WTC11 (cell line): ENCODE measurements around the gene SNX9. TPM values are rescaled to one million over a fixed set of nuclear protein-coding genes. Genes with fewer than 3 reads are reported as not detected.
"Not testable (repeated sequence)": the region's sequence is repeated elsewhere in the genome, so short reads cannot be mapped to it uniquely, and the experiment has no call there.

Experiments used
- ATAC-seq: fragments of 200-7000 bp; cut with Tn5 transposase; 2 replicates; pipeline ENCODE4 v1.10.0; 2021; ENCODE audit warnings: mild to moderate bottlenecking, moderate library complexity
- CTCF ChIA-PET: fragments of 300-600 bp; sonication (Branson Sonifier 250); formaldehyde crosslinking; loops from one replicate; lab custom pipeline; 2021; ENCODE audit warnings: antibody characterized with exemption; lab: Charles Lee
- POLR2A ChIA-PET: fragments of 350-600 bp; sonication (Branson Sonifier 250); formaldehyde crosslinking; loops from one replicate; lab custom pipeline; 2021; ENCODE audit warnings: antibody characterized with exemption; lab: Charles Lee
- DNase-seq: peaks from one replicate; pipeline ENCODE4 v3.0.0; 2021; ENCODE audit warnings: low spot score
- H3K27ac Mint-ChIP-seq: 2 replicates; pipeline ENCODE4 v1.8.0; 2021; ENCODE audit warnings: mixed read lengths
- H3K27me3 Mint-ChIP-seq: 2 replicates; pipeline ENCODE4 v1.8.0; 2021; ENCODE audit warnings: low read depth, mild to moderate bottlenecking, moderate library complexity, mixed read lengths
- H3K36me3 Mint-ChIP-seq: 2 replicates; pipeline ENCODE4 v1.8.0; 2021; ENCODE audit warnings: mixed read lengths
- H3K4me1 Mint-ChIP-seq: 2 replicates; pipeline ENCODE4 v1.8.0; 2022; ENCODE audit warnings: mixed read lengths
- H3K4me3 Mint-ChIP-seq: 2 replicates; pipeline ENCODE4 v1.8.0; 2021; ENCODE audit warnings: mild to moderate bottlenecking, moderate library complexity, mixed read lengths
- H3K9me3 Mint-ChIP-seq: 2 replicates; pipeline ENCODE4 v1.8.0; 2021; ENCODE audit warnings: mixed read lengths
- CREB1 ChIP-seq: sonication (generic); formaldehyde crosslinking; IDR thresholded peaks from 2 replicates; pipeline ENCODE4 v1.8.0; 2023; ENCODE audit warnings: mild to moderate bottlenecking, missing genetic modification reagents
- CREM ChIP-seq: sonication (generic); formaldehyde crosslinking; IDR thresholded peaks from 2 replicates; pipeline ENCODE4 v1.8.1; 2022; ENCODE audit warnings: mild to moderate bottlenecking, missing genetic modification reagents, moderate library complexity
- FOXP1 ChIP-seq: sonication (generic); formaldehyde crosslinking; IDR thresholded peaks from 2 replicates; pipeline ENCODE4 v1.8.0; 2022; ENCODE audit warnings: missing genetic modification reagents, mild to moderate bottlenecking, moderate library complexity, borderline replicate concordance
- JUN ChIP-seq: sonication (generic); formaldehyde crosslinking; IDR thresholded peaks from 2 replicates; pipeline ENCODE4 v1.8.0; 2023; ENCODE audit warnings: mild to moderate bottlenecking, missing genetic modification reagents
- NR2C2 ChIP-seq: sonication (generic); formaldehyde crosslinking; IDR thresholded peaks from 2 replicates; pipeline ENCODE4 v1.8.0; 2022; ENCODE audit warnings: mild to moderate bottlenecking, missing genetic modification reagents
- RELA ChIP-seq: sonication (generic); formaldehyde crosslinking; IDR thresholded peaks from 2 replicates; pipeline ENCODE4 v1.8.1; 2022; ENCODE audit warnings: missing genetic modification reagents, mild to moderate bottlenecking, borderline replicate concordance
- ZBTB21 ChIP-seq: sonication (generic); formaldehyde crosslinking; IDR thresholded peaks from 2 replicates; pipeline ENCODE4 v1.8.1; 2023; ENCODE audit warnings: mild to moderate bottlenecking, missing genetic modification reagents, borderline replicate concordance
- total RNA-seq: library from RNA; stranded (reverse); gene quantifications from 3 replicates; pipeline ENCODE4 v1.2.3, GENCODE V29; 2021
- TF ChIP-seq, protein P1 (sequence below): fragments of 250-450 bp; sonication (Bioruptor Pico); IDR thresholded peaks from 2 replicates; pipeline ENCODE4 v1.8.0; 2021; ENCODE audit warnings: mild to moderate bottlenecking
- TF ChIP-seq, protein P2 (sequence below): fragments of 250-450 bp; sonication (Bioruptor Pico); IDR thresholded peaks from 2 replicates; pipeline ENCODE4 v1.9.0; 2021; ENCODE audit warnings: mild to moderate bottlenecking
- TF ChIP-seq, protein P3 (sequence below): fragments of 250-450 bp; sonication (Bioruptor Pico); IDR thresholded peaks from 2 replicates; pipeline ENCODE4 v1.9.0; 2021; ENCODE audit warnings: mild to moderate bottlenecking, borderline replicate concordance
- TF ChIP-seq, protein P4 (sequence below): sonication (generic); formaldehyde crosslinking; IDR thresholded peaks from 2 replicates; pipeline ENCODE4 v1.8.0; 2022; ENCODE audit warnings: missing genetic modification reagents
- TF ChIP-seq, protein P5 (sequence below): sonication (generic); formaldehyde crosslinking; IDR thresholded peaks from 2 replicates; pipeline ENCODE4 v1.8.1; 2023; ENCODE audit warnings: mild to moderate bottlenecking, missing genetic modification reagents, borderline replicate concordance
- TF ChIP-seq, protein P6 (sequence below): sonication (generic); formaldehyde crosslinking; IDR thresholded peaks from 2 replicates; pipeline ENCODE4 v1.8.0; 2022; ENCODE audit warnings: mild to moderate bottlenecking, missing genetic modification reagents
- TF ChIP-seq, protein P7 (sequence below): fragments of 250-450 bp; sonication (Bioruptor Pico); IDR thresholded peaks from 2 replicates; pipeline ENCODE4 v1.9.0; 2021; ENCODE audit warnings: mild to moderate bottlenecking
- TF ChIP-seq, protein P8 (sequence below): sonication (generic); formaldehyde crosslinking; IDR thresholded peaks from 2 replicates; pipeline ENCODE4 v1.8.1; 2022; ENCODE audit warnings: mild to moderate bottlenecking, moderate library complexity, missing genetic modification reagents

SNX9 gene
- total RNA-seq, 1 experiment from 2014 or later: 35.0 TPM

DNA sequence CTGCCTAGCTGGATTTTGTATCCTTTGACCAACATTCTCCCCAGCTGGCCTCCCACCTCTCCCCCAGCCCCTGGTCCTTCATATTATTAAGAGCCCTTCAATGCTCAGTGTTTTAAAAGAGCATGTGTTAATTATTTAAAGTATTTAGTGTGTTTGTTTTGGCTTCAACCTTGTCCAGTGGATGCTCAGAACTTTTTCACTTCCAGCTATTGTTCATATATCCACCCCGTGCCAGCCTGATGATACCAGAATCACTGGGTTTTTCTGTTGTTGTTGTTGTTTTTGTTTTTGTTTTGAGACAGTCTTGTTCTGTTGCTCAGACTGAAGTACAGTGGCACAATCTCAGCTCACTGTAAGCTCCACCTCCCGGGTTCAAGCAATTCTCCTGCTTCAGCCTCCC, 30.4 kb upstream of the SNX9 start (continued):
- TF ChIP-seq, protein P1, sequence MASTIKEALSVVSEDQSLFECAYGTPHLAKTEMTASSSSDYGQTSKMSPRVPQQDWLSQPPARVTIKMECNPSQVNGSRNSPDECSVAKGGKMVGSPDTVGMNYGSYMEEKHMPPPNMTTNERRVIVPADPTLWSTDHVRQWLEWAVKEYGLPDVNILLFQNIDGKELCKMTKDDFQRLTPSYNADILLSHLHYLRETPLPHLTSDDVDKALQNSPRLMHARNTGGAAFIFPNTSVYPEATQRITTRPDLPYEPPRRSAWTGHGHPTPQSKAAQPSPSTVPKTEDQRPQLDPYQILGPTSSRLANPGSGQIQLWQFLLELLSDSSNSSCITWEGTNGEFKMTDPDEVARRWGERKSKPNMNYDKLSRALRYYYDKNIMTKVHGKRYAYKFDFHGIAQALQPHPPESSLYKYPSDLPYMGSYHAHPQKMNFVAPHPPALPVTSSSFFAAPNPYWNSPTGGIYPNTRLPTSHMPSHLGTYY (CRISPR knock-in tag): no peak
- TF ChIP-seq, protein P2, sequence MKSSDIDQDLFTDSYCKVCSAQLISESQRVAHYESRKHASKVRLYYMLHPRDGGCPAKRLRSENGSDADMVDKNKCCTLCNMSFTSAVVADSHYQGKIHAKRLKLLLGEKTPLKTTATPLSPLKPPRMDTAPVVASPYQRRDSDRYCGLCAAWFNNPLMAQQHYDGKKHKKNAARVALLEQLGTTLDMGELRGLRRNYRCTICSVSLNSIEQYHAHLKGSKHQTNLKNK (CRISPR knock-in tag): no peak
- TF ChIP-seq, protein P3, sequence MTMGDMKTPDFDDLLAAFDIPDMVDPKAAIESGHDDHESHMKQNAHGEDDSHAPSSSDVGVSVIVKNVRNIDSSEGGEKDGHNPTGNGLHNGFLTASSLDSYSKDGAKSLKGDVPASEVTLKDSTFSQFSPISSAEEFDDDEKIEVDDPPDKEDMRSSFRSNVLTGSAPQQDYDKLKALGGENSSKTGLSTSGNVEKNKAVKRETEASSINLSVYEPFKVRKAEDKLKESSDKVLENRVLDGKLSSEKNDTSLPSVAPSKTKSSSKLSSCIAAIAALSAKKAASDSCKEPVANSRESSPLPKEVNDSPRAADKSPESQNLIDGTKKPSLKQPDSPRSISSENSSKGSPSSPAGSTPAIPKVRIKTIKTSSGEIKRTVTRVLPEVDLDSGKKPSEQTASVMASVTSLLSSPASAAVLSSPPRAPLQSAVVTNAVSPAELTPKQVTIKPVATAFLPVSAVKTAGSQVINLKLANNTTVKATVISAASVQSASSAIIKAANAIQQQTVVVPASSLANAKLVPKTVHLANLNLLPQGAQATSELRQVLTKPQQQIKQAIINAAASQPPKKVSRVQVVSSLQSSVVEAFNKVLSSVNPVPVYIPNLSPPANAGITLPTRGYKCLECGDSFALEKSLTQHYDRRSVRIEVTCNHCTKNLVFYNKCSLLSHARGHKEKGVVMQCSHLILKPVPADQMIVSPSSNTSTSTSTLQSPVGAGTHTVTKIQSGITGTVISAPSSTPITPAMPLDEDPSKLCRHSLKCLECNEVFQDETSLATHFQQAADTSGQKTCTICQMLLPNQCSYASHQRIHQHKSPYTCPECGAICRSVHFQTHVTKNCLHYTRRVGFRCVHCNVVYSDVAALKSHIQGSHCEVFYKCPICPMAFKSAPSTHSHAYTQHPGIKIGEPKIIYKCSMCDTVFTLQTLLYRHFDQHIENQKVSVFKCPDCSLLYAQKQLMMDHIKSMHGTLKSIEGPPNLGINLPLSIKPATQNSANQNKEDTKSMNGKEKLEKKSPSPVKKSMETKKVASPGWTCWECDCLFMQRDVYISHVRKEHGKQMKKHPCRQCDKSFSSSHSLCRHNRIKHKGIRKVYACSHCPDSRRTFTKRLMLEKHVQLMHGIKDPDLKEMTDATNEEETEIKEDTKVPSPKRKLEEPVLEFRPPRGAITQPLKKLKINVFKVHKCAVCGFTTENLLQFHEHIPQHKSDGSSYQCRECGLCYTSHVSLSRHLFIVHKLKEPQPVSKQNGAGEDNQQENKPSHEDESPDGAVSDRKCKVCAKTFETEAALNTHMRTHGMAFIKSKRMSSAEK (CRISPR knock-in tag): no peak
- TF ChIP-seq CREM (no peak), CREB1 (CRISPR knock-in tag) (no peak)
- TF ChIP-seq, protein P4, sequence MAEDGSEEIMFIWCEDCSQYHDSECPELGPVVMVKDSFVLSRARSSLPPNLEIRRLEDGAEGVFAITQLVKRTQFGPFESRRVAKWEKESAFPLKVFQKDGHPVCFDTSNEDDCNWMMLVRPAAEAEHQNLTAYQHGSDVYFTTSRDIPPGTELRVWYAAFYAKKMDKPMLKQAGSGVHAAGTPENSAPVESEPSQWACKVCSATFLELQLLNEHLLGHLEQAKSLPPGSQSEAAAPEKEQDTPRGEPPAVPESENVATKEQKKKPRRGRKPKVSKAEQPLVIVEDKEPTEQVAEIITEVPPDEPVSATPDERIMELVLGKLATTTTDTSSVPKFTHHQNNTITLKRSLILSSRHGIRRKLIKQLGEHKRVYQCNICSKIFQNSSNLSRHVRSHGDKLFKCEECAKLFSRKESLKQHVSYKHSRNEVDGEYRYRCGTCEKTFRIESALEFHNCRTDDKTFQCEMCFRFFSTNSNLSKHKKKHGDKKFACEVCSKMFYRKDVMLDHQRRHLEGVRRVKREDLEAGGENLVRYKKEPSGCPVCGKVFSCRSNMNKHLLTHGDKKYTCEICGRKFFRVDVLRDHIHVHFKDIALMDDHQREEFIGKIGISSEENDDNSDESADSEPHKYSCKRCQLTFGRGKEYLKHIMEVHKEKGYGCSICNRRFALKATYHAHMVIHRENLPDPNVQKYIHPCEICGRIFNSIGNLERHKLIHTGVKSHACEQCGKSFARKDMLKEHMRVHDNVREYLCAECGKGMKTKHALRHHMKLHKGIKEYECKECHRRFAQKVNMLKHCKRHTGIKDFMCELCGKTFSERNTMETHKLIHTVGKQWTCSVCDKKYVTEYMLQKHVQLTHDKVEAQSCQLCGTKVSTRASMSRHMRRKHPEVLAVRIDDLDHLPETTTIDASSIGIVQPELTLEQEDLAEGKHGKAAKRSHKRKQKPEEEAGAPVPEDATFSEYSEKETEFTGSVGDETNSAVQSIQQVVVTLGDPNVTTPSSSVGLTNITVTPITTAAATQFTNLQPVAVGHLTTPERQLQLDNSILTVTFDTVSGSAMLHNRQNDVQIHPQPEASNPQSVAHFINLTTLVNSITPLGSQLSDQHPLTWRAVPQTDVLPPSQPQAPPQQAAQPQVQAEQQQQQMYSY (CRISPR knock-in tag): no peak
- TF ChIP-seq, protein P5, sequence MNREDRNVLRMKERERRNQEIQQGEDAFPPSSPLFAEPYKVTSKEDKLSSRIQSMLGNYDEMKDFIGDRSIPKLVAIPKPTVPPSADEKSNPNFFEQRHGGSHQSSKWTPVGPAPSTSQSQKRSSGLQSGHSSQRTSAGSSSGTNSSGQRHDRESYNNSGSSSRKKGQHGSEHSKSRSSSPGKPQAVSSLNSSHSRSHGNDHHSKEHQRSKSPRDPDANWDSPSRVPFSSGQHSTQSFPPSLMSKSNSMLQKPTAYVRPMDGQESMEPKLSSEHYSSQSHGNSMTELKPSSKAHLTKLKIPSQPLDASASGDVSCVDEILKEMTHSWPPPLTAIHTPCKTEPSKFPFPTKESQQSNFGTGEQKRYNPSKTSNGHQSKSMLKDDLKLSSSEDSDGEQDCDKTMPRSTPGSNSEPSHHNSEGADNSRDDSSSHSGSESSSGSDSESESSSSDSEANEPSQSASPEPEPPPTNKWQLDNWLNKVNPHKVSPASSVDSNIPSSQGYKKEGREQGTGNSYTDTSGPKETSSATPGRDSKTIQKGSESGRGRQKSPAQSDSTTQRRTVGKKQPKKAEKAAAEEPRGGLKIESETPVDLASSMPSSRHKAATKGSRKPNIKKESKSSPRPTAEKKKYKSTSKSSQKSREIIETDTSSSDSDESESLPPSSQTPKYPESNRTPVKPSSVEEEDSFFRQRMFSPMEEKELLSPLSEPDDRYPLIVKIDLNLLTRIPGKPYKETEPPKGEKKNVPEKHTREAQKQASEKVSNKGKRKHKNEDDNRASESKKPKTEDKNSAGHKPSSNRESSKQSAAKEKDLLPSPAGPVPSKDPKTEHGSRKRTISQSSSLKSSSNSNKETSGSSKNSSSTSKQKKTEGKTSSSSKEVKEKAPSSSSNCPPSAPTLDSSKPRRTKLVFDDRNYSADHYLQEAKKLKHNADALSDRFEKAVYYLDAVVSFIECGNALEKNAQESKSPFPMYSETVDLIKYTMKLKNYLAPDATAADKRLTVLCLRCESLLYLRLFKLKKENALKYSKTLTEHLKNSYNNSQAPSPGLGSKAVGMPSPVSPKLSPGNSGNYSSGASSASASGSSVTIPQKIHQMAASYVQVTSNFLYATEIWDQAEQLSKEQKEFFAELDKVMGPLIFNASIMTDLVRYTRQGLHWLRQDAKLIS (CRISPR knock-in tag): no peak

DNA sequence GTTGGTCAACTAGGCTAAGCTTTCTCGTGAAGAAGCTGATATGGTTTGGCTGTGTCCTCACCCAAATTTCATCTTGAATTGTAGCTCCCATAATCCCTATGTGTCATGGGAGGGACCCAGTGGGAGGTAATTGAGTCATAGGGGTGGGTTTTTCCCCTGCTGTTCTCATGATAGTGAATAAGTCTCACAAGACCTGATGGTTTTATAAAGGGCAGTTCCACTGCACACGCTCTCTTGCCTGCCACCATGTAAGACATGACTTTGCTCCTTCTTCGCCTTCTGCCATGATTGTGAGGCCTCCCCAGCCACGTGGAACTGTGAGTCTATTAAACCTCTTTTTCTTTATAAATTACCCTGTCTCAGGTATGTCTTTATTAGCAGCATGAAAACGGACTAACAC, 29.0 kb upstream of the SNX9 start:
- POLR2A ChIA-PET, CTCF ChIA-PET, H3K36me3 Mint-ChIP-seq: not testable (repeated sequence)

DNA sequence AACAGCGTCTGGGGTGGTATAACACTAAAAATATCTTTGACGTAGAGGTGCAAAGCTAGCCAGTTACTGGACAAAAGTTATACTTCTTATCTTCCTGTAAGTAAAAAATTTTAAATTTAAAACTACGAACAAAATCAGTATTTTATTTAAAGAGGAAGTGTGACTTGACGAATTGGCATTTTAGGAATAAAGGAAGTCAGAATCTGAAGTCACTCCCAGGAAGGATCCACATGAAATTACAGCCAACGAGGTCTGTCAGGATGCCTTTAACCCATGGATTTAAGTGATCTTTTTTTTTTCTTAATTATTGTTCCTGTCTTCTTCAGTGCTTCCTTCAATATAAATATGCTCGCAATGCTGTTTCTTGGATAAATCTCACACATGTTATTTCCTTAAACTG, 27.2 kb upstream of the SNX9 start:
- ChIA-PET CTCF (no interaction called here), POLR2A (no interaction called here)
- no peak overlapping the region for H3K27ac Mint-ChIP-seq
- H3K36me3 Mint-ChIP-seq: no peaks in the 10 kb centered on the region
- H3K27me3 Mint-ChIP-seq: no peaks in the 10 kb centered on the region; the same call in 1 of the 2 replicates
- H3K4me3 Mint-ChIP-seq: no peak overlapping the region
- no peaks in the 10 kb centered on the region; the same call in 1 of the 2 replicates for H3K4me1 Mint-ChIP-seq
- peaks cover 5% of the 10 kb centered on the region; the same call in 1 of the 2 replicates for H3K9me3 Mint-ChIP-seq
- ATAC-seq: no peak
- DNase-seq: no peak
- TF ChIP-seq RELA (CRISPR knock-in tag) (no peak), FOXP1 (CRISPR knock-in tag) (no peak), NR2C2 (no peak), ZBTB21 (CRISPR knock-in tag) (no peak), JUN (CRISPR knock-in tag) (no peak)
- TF ChIP-seq, protein P6, sequence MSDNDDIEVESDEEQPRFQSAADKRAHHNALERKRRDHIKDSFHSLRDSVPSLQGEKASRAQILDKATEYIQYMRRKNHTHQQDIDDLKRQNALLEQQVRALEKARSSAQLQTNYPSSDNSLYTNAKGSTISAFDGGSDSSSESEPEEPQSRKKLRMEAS (CRISPR knock-in tag): no peak
- TF ChIP-seq, protein P7, sequence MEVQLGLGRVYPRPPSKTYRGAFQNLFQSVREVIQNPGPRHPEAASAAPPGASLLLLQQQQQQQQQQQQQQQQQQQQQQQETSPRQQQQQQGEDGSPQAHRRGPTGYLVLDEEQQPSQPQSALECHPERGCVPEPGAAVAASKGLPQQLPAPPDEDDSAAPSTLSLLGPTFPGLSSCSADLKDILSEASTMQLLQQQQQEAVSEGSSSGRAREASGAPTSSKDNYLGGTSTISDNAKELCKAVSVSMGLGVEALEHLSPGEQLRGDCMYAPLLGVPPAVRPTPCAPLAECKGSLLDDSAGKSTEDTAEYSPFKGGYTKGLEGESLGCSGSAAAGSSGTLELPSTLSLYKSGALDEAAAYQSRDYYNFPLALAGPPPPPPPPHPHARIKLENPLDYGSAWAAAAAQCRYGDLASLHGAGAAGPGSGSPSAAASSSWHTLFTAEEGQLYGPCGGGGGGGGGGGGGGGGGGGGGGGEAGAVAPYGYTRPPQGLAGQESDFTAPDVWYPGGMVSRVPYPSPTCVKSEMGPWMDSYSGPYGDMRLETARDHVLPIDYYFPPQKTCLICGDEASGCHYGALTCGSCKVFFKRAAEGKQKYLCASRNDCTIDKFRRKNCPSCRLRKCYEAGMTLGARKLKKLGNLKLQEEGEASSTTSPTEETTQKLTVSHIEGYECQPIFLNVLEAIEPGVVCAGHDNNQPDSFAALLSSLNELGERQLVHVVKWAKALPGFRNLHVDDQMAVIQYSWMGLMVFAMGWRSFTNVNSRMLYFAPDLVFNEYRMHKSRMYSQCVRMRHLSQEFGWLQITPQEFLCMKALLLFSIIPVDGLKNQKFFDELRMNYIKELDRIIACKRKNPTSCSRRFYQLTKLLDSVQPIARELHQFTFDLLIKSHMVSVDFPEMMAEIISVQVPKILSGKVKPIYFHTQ (CRISPR knock-in tag): no peak
- TF ChIP-seq, protein P8, sequence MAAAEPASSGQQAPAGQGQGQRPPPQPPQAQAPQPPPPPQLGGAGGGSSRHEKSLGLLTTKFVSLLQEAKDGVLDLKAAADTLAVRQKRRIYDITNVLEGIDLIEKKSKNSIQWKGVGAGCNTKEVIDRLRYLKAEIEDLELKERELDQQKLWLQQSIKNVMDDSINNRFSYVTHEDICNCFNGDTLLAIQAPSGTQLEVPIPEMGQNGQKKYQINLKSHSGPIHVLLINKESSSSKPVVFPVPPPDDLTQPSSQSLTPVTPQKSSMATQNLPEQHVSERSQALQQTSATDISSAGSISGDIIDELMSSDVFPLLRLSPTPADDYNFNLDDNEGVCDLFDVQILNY (CRISPR knock-in tag): no peak

More for the DNA sequence above, 29.0 kb upstream of the SNX9 start:
- not testable (repeated sequence) for H3K4me1 Mint-ChIP-seq, H3K27ac Mint-ChIP-seq, ATAC-seq, DNase-seq, H3K4me3 Mint-ChIP-seq, H3K27me3 Mint-ChIP-seq
- H3K9me3 Mint-ChIP-seq: peaks cover 11% of the 10 kb centered on the region; the same call in 1 of the 2 replicates
